NCI-H1694 treated with DMSO at 0.1 percent for 48 hours (cell line): ENCODE measurements around the gene SCN4B.
A peak's percentile ranks its signal among the peaks of the same experiment; 100 is the strongest.
"Not testable (repeated sequence)": the region's sequence is repeated elsewhere in the genome, so short reads cannot be mapped to it uniquely, and the experiment has no call there.

Experiments
- DNase-seq: peaks from one replicate; lab custom pipeline; 2025; lab: John Stamatoyannopoulos, UW

SCN4B gene, protein sequence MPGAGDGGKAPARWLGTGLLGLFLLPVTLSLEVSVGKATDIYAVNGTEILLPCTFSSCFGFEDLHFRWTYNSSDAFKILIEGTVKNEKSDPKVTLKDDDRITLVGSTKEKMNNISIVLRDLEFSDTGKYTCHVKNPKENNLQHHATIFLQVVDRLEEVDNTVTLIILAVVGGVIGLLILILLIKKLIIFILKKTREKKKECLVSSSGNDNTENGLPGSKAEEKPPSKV

DNA sequence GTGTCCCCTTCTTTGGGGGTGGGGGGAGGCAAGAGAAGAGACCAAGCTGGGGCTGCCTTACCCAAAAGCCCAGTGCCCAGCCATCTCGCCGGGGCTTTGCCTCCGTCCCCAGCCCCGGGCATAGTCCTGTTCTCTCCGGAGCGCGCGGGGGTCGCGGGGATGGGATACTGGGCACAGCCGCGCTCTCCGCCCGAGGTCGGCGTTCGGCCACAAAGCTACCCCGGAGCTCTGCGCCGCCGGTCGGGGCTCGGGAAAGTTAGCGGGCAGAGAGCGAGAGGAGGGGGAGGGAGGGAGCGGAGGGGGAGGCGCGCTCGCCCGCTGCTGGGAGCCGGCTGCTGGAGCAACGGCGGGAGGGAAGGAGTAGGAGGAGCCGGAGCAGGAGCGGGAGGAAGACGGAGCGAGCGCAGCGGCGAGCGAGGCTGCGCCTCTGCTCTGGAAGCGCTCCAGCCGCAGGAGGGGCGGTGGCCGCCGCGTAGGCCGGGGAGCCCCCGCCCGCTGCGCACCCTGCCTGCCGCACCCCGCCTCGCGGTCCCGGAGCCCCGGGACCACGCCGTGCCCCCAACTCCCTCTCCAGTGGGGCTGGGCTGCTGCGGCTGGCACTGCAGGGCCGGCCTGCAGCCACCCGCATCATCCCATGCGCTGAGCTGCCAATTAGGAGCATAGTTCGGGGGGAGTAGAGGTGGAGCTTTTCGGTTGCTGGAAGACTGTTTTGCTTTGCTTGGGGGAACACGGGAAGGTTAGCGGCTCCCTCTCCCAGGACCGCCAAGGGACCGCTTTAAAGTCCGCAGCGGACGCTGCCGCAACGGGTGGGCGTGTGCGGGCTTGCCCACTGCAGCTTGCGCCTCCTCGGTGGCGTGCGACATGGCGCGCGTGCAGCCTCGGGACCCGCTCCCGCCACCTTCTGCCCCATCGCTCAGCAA, at the start of gene SCN4B:
TSS of gene SCN4B (minus strand) at position 272 of the 920 bp plus-strand sequence. CDS start at position 122, 150 bp downstream.
- peak; percentile 3 for DNase-seq

DNA sequence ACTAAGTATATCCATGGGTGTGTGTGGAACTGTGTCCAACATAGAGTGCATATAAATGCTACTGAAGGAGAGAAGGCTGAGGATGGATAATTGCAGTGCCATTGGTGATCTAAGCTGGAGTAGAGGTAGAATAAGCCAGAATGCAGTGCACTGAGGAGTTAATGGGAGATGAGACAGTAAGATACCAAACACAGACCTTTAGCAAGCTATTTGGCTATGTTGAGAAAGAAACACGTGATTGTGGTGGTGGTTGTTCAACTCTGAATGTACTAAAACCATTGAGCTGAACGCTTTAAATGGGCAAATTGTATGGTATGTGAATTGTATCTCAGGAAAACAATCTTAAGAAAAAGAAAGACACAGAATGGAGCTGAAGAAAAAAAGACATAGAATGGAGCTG, 49.3 kb upstream of the SCN4B start:
- DNase-seq = no peak

DNA sequence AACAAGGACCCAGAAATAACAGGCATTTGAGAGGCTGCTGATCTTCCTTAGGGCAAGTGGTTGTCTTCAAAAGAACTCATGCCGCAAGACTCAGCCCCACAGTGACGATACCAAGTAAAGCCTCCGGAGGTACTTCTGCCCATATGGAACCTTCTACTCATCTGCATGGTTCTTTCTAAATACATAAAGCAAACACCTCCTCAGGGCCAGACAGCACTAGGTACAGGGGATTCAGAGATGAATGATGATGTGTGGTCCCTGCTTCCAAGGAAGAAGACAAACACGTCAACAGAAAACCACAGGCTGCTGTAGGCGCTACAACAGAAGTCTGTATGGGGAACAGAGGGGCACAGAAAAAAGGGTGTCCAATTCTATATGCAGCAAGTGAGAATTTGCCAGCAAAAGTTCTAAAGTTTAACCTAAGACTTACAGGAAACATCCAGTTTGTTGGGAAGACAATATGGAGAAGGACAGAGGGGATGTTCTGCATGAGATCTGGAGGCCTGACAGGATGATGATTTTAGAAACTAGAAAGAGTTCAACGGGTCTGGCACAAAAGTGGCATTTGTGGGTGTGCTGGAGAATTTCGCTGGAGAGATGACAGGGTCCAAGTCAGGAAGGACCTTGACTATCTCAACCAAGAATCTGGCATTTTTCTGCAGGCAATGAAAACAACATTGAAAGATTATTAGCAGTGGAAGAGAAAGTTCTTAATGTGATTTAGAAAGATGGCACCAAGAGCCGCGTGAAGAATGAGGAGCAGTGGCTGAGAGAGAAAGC, 48.5 kb upstream of the SCN4B start:
- no peak for DNase-seq

GRCh38 chr11:118200497-118200896, 47.9 kb upstream of the SCN4B start:
- no peak for DNase-seq

DNA sequence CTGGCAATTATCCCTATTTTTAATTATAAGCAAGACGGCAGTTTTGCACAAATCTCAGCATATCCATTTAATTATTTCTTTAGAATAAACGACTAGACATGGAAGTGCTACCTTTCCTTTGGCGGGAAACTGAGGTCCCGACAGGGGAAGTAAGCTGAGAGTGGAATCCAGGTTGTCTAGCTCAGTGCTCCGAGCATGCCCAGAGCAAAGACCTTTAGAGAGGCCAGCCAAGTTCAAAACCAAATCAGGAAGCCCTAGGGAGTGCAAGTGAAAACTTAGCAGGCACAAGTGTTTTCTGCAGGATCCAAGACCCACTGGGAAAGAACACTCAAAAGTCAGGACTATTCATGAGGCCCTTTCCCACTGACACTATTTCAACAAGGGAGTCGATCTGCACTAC, 46.5 kb upstream of the SCN4B start:
- no peak for DNase-seq

GRCh38 chr11:118198370-118198769, 45.7 kb upstream of the SCN4B start:
- DNase-seq = no peak

DNA sequence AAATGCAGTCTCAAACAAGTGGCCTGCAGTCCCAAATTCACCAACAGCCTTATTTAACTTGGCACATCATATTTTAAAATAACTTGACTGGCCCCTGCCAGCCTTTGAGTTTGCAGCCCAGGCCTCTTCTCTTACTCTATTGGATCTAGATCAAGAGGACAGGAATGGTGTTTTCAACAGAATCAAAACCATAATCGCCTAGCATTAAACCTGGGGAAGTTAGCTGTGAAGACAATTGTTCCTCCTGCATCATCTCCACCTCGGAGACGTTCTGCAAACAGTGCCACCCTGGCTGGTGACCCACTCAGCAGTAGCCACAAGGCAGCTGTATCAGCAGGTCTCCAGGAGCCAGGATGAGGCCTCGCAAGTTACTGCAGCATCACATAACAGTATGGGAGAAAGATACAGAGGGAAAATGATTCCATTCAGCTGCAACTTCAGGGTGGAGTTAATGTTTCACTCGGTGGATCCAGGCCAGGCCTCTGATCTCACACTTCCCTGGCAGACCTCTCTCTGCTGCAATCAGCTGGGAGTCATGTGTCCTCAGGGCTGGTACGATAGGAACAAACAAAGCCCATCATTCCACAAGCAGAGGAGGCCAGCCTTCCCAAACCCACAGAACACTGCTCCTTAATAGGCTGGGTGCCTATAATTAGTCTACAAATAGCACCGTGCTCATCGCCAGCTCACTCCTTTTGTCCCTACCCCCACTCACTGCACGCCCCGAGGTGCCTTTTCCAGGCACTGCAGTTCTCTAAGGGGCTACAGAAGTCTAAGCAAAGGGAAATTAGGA, 42.4 kb upstream of the SCN4B start:
- no peak for DNase-seq

- no peak for DNase-seq
These were observed 41.4 kb upstream of the SCN4B start for GRCh38 chr11:118193910-118194566.

DNA sequence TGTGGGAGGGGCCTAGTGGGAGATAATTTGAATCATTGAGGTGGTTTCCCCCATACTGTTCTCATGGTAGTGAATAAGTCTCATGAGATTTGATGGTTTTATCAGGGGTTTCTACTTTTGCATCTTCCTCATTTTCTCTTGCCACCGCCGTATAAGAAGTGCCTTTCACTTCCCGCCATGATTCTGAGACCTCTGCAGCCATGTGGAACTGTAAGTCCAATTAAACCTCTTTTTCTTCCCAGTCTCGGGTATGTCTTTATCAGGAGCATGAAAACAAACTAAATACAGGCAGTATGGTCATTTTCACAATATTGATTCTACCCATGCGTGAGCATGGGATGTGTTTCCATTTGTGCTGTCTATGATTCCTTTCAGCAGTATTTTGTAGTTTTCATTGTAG, 40.2 kb upstream of the SCN4B start:
- not testable (repeated sequence) for DNase-seq

DNA sequence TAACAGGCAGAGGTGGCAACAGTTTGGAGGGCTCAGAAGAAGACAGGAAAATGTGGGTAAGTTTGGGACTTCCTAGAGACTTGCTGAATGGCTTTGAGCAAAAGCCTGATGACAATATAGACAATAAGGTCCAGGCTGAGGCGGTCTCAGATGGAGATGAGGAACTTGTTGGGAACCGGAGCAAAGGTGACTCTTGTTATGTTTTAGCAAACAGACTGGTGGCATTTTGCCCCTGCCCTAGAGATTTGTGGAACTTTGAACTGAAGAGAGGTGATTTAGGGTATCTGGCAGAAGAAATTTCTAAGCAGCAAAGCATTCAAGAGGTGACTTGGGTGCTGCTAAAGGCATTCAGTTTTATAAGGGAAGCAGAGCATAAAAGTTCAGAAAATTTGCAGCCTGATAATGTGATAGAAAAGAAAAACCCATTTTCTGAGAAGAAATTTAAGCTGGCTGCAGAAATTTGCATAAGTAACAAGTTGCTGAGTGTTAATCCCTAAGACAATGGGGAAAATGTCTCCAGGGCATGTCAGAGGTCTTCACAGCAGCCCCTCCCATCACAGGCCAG, 38.4 kb upstream of the SCN4B start:
- not testable (repeated sequence) for DNase-seq

- no peak for DNase-seq
These were observed 33.9 kb upstream of the SCN4B start for GRCh38 chr11:118186346-118187107.

GRCh38 chr11:118184784-118185579, 32.4 kb upstream of the SCN4B start:
- no peak for DNase-seq

GRCh38 chr11:118183691-118184090, 31.1 kb upstream of the SCN4B start:
- DNase-seq = not testable (repeated sequence)

- peak; percentile 26 for DNase-seq
These were observed 27.7 kb upstream of the SCN4B start for GRCh38 chr11:118180300-118180703.

DNA sequence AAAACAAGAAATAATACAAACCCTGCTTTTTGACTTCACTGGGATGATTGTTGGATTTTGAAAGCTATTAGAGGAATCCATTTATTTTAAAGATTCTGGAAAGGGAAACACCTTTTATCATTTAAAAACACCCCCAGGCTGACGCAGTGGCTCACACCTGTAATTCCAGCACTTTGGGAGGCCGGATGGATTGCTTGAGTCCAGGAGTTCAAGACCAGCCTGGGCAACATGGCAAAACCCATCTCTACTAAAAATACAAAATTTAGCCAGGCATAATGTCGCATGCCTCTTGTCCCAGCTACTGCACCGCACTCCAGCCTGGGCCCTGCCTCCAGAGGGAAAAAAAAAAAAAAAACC, 24.1 kb upstream of the SCN4B start:
- DNase-seq = no peak

GRCh38 chr11:118175993-118176777, 23.6 kb upstream of the SCN4B start, which contains the start of gene SCN2B:
SCN2B (minus strand) TSS chr11:118176639; CDS start chr11:118176431, 208 bp downstream.
- DNase-seq = no peak

- DNase-seq = no peak
These were observed 22.7 kb upstream of the SCN4B start for GRCh38 chr11:118175031-118175992.
